Tibial nerve (tissue), 4 donors: ENCODE data around the gene CHRNE.

Source experiments
- EP300 ChIP-seq, 2 donors: sonication (generic); formaldehyde crosslinking; IDR thresholded peaks; one replicate each; pipeline ENCODE4 v1.6.1; 2017; ENCODE audit warnings: antibody characterized with exemption in 2 of 2, mild to moderate bottlenecking in 1 of 2
- POLR2A ChIP-seq, 2 donors: fragments of 450-650 bp; IDR thresholded peaks; one replicate each; pipeline ENCODE4 v1.6.1; 2017; ENCODE audit warnings: antibody characterized with exemption in 2 of 2, mild to moderate bottlenecking in 2 of 2, moderate library complexity in 2 of 2
- TF ChIP-seq, protein P1 (sequence below), 5 experiments: fragments of 200-600 bp in 3 of 5; fragments of 450-650 bp in 2 of 5; sonication (generic) in 3 of 5; IDR thresholded peaks; one replicate each; pipeline ENCODE4 v1.5.1; 2016 to 2019; ENCODE audit warnings: antibody characterized with exemption in 5 of 5, mild to moderate bottlenecking in 3 of 5, moderate library complexity in 2 of 5

DNA sequence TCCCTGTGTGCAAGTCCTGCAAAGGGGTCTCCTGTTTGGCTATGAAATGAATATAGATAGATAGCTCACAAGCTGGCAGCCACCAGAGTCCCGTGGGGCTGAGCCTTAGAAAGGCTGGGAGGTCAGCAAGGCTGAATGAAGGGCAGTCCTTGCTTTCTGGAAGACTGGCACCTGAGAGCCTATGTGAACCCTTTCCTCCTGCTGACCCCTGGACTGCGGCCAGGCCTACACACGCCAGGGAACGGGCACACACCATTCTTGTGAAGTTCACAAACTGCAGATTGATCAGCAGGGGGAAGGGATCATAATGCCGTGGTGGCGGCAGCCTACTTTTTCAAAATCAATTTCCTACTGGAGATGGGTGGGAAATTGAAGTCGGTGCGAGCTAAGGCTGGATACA lies 4.5 kb downstream of the CHRNE start:
- TF ChIP-seq POLR2A (IDR thresholded peaks at IDR 0.05): no peak
- TF ChIP-seq, protein P1, sequence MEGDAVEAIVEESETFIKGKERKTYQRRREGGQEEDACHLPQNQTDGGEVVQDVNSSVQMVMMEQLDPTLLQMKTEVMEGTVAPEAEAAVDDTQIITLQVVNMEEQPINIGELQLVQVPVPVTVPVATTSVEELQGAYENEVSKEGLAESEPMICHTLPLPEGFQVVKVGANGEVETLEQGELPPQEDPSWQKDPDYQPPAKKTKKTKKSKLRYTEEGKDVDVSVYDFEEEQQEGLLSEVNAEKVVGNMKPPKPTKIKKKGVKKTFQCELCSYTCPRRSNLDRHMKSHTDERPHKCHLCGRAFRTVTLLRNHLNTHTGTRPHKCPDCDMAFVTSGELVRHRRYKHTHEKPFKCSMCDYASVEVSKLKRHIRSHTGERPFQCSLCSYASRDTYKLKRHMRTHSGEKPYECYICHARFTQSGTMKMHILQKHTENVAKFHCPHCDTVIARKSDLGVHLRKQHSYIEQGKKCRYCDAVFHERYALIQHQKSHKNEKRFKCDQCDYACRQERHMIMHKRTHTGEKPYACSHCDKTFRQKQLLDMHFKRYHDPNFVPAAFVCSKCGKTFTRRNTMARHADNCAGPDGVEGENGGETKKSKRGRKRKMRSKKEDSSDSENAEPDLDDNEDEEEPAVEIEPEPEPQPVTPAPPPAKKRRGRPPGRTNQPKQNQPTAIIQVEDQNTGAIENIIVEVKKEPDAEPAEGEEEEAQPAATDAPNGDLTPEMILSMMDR (IDR thresholded peaks at IDR 0.05): no peak
- TF ChIP-seq EP300 (IDR thresholded peaks at IDR 0.05): no peak
